Choroid plexus epithelial cell (primary cell): ENCODE measurements around the gene SLC43A1.

Source experiments
- DNase-seq: peaks from one replicate; pipeline ENCODE4 v3.0.0-alpha.2; 2010; ENCODE audit warnings: low read depth
- H3K4me3 ChIP-seq: 2 replicates; pipeline ENCODE4 v1.5.1; 2011; ENCODE audit warnings: low read depth, mild to moderate bottlenecking, control low read depth, low read length, moderate library complexity
- CTCF ChIP-seq: conservative IDR thresholded peaks from 2 replicates; pipeline ENCODE4 v1.5.1; 2011; ENCODE audit warnings: low read depth, mild to moderate bottlenecking, control low read depth, inconsistent platforms, low read length, moderate library complexity

Gene SLC43A1

GRCh38 chr11:57513911-57514537, 1.5 kb downstream of the SLC43A1 start:
- no peak for TF ChIP-seq CTCF
- no peak for DNase-seq
- peak overlapping the region; percentile 77 for H3K4me3 ChIP-seq

- TF ChIP-seq CTCF: no peak
Observed at GRCh38 chr11:57513452-57513795, 2.1 kb downstream of the SLC43A1 start.

GRCh38 chr11:57512646-57513451, 2.7 kb downstream of the SLC43A1 start:
- TF ChIP-seq CTCF: no peak
- H3K4me3 ChIP-seq: no peak overlapping the region
- DNase-seq: no peak

More at GRCh38 chr11:57513452-57513795, 2.1 kb downstream of the SLC43A1 start:
- no peak for DNase-seq
- H3K4me3 ChIP-seq: no peak overlapping the region

- H3K4me3 ChIP-seq: no peak overlapping the region
- DNase-seq: no peak
- TF ChIP-seq CTCF: no peak
Observed at GRCh38 chr11:57511741-57512430, 3.6 kb downstream of the SLC43A1 start.

GRCh38 chr11:57508341-57509170, 6.9 kb downstream of the SLC43A1 start:
- no peak for TF ChIP-seq CTCF
- no peak for DNase-seq
- no peak overlapping the region for H3K4me3 ChIP-seq

- no peak for TF ChIP-seq CTCF
- no peak for DNase-seq
- H3K4me3 ChIP-seq: no peak overlapping the region
Observed at GRCh38 chr11:57506522-57506921, 9.0 kb downstream of the SLC43A1 start.
